ENCODE results near the gene CMTM4. TPM values are rescaled to one million over a fixed set of nuclear protein-coding genes. Genes with fewer than 3 reads are reported as not detected.

The CMTM4 gene
- total and polyA plus RNA-seq, 2 donors (not counting 1 experiment from before 2014, with no cell fraction given): 0.06 to 0.59 TPM

DNA sequence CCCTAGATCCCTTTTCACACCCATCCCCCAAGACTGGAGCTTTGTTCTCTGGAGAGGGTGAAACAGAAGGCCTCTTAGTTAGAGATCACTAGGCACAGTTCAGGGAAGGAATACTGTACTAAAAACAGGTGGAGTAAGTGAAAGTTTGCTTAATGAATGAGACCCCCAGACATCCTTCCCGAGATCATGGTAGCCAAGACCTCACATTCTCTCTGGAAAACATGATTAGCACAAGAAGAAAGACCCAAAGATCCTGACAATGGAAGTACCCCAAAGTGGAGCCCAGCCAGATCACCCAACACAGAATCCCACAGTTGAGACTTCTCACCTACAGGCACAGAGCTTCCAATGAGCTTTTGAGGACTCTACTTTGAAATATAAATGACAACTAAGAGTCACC lies 3.4 kb upstream of the CMTM4 start:
- POLR2A ChIA-PET: no interaction called here
- 86% methylated on average over 1 of the region's 1 CpG for WGBS (ENCODE audit: insufficient coverage)
- ATAC-seq (ENCODE audit: low read depth): no peak

GRCh38 chr16:66698046-66698445 lies 1.5 kb upstream of the CMTM4 start:
- CTCF ChIA-PET: interaction anchor here (1.0 to 1.4 kb wide), 3 partner anchors 42 to 54 kb away, joined by 3 to 4 read pairs (median 4); partner anchors contain the start of gene DYNC1LI2
- Histone ChIP-seq H3K79me2 (ENCODE audit: control insufficient read depth, insufficient read depth, low read length) (no peaks in the 10 kb centered on the region), H2AFZ (ENCODE audit: insufficient read depth, low read depth, low read length, poor library complexity, severe bottlenecking) (no peak overlapping the region), H3K27ac (ENCODE audit: low read length in 2 of 2) (no peak overlapping the region), H3K36me3 (replicated peaks in 1 of 2; ENCODE audit: control extremely low read depth in 1 of 2, control insufficient read depth in 1 of 2, extremely low read depth in 1 of 2, insufficient read depth in 2 of 2, low read length in 1 of 2) (no peaks in the 10 kb centered on the region), H3K4me1 (ENCODE audit: control insufficient read depth in 2 of 2, insufficient read depth in 2 of 2, low read length in 2 of 2) (peaks cover 15 to 17% of the 10 kb centered on the region in 2 donors), H3K4me3 (ENCODE audit: control extremely low read depth in 1 of 5, extremely low read depth in 1 of 5, insufficient read depth in 1 of 5, low read depth in 2 of 5, low read length in 4 of 5) (no peak overlapping the region), H3K9ac (ENCODE audit: low read length) (no peak overlapping the region), H3K27me3 (replicated peaks in 1 of 4; ENCODE audit: control extremely low read depth in 1 of 4, control insufficient read depth in 3 of 4, insufficient read depth in 4 of 4, low read length in 3 of 4) (peaks cover 0 to 47% (median 28%) of the 10 kb centered on the region in 4 experiments), H3K9me3 (ENCODE audit: control extremely low read depth in 1 of 3, control insufficient read depth in 2 of 3, insufficient read depth in 1 of 3, low read length in 2 of 3) (peaks cover 0 to 5% (median 0%) of the 10 kb centered on the region in 3 donors), H3K4me2 (replicated peaks; ENCODE audit: low read depth, low read length, poor library complexity, severe bottlenecking) (no peak overlapping the region), H4K20me1 (ENCODE audit: control insufficient read depth, insufficient read depth, low read length, poor library complexity, severe bottlenecking) (no peaks in the 10 kb centered on the region)
- Mint-ChIP-seq H3K27ac (no peak overlapping the region), H3K4me3 (no peak overlapping the region), H3K27me3 (peaks cover 28% of the 10 kb centered on the region), H3K4me1 (peaks cover 17% of the 10 kb centered on the region), H3K9me3 (ENCODE audit: insufficient read depth) (no peaks in the 10 kb centered on the region)
- WGBS (ENCODE audit: insufficient coverage): 70% methylated on average over 2 of the region's 7 CpGs
- DNase-seq (no peak), ATAC-seq (ENCODE audit: low read depth) (no peak)
- TF ChIP-seq EZH2 (IDR thresholded peaks at IDR 0.05; ENCODE audit: borderline replicate concordance, insufficient read depth, low read depth, low read length, poor library complexity, severe bottlenecking): no peak
- TF ChIP-seq, protein P1, sequence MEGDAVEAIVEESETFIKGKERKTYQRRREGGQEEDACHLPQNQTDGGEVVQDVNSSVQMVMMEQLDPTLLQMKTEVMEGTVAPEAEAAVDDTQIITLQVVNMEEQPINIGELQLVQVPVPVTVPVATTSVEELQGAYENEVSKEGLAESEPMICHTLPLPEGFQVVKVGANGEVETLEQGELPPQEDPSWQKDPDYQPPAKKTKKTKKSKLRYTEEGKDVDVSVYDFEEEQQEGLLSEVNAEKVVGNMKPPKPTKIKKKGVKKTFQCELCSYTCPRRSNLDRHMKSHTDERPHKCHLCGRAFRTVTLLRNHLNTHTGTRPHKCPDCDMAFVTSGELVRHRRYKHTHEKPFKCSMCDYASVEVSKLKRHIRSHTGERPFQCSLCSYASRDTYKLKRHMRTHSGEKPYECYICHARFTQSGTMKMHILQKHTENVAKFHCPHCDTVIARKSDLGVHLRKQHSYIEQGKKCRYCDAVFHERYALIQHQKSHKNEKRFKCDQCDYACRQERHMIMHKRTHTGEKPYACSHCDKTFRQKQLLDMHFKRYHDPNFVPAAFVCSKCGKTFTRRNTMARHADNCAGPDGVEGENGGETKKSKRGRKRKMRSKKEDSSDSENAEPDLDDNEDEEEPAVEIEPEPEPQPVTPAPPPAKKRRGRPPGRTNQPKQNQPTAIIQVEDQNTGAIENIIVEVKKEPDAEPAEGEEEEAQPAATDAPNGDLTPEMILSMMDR (IDR thresholded peaks at IDR 0.05): no peak
- intact Hi-C loops (cut with micrococcal nuclease): loop anchor here (5.0 kb wide), 1 partner anchor 91 kb away; no protein-coding TSS in a partner anchor
- POLR2A ChIA-PET: no interaction called here

More for the DNA sequence above, 3.4 kb upstream of the CMTM4 start:
- DNase-seq: no peak
- H3K9me3 Mint-ChIP-seq (ENCODE audit: insufficient read depth): no peaks in the 10 kb centered on the region
- peaks cover 15 to 17% of the 10 kb centered on the region in 2 donors for H3K4me1 ChIP-seq (ENCODE audit: control insufficient read depth in 2 of 2, insufficient read depth in 2 of 2, low read length in 2 of 2)
- no peak overlapping the region for H3K27ac Mint-ChIP-seq
- H3K27me3 Mint-ChIP-seq: peaks cover 13% of the 10 kb centered on the region
- no peak overlapping the region for H3K4me3 Mint-ChIP-seq
- no peak overlapping the region for H3K9ac ChIP-seq (ENCODE audit: low read length)
- peaks cover 0 to 5% (median 0%) of the 10 kb centered on the region in 3 donors for H3K9me3 ChIP-seq (ENCODE audit: control extremely low read depth in 1 of 3, control insufficient read depth in 2 of 3, insufficient read depth in 1 of 3, low read length in 2 of 3)
- H3K4me2 ChIP-seq (replicated peaks; ENCODE audit: low read depth, low read length, poor library complexity, severe bottlenecking): no peak overlapping the region
- no peaks in the 10 kb centered on the region for H3K79me2 ChIP-seq (ENCODE audit: control insufficient read depth, insufficient read depth, low read length)
- no peaks in the 10 kb centered on the region for H4K20me1 ChIP-seq (ENCODE audit: control insufficient read depth, insufficient read depth, low read length, poor library complexity, severe bottlenecking)
- no peak overlapping the region for H2AFZ ChIP-seq (ENCODE audit: insufficient read depth, low read depth, low read length, poor library complexity, severe bottlenecking)
- H3K36me3 ChIP-seq (replicated peaks in 1 of 2; ENCODE audit: control extremely low read depth in 1 of 2, control insufficient read depth in 1 of 2, extremely low read depth in 1 of 2, insufficient read depth in 2 of 2, low read length in 1 of 2): no peaks in the 10 kb centered on the region
- CTCF ChIA-PET: no interaction called here
- no peak overlapping the region for H3K27ac ChIP-seq (ENCODE audit: low read length in 2 of 2)
- H3K27me3 ChIP-seq (replicated peaks in 1 of 4; ENCODE audit: control extremely low read depth in 1 of 4, control insufficient read depth in 3 of 4, insufficient read depth in 4 of 4, low read length in 3 of 4): peaks cover 0 to 30% (median 16%) of the 10 kb centered on the region in 4 experiments
- intact Hi-C loops (cut with micrococcal nuclease): loop anchor here (5.0 kb wide), 1 partner anchor 93 kb away; no protein-coding TSS in a partner anchor
- H3K4me3 ChIP-seq (ENCODE audit: control extremely low read depth in 1 of 5, extremely low read depth in 1 of 5, insufficient read depth in 1 of 5, low read depth in 2 of 5, low read length in 4 of 5): no peak overlapping the region
- TF ChIP-seq, protein P1 (IDR thresholded peaks at IDR 0.05): no peak
- TF ChIP-seq EZH2 (IDR thresholded peaks at IDR 0.05; ENCODE audit: borderline replicate concordance, insufficient read depth, low read depth, low read length, poor library complexity, severe bottlenecking): no peak
- H3K4me1 Mint-ChIP-seq: peaks cover 15% of the 10 kb centered on the region

Data from B cell (primary cell).